Measurements from ENCODE around the gene ABCA7. TPM values are rescaled to one million over a fixed set of nuclear protein-coding genes. Genes with fewer than 3 reads are reported as not detected.
A peak's percentile ranks its signal among the peaks of the same experiment; 100 is the strongest.

ABCA7 gene
- total RNA-seq, 1 experiment from 2014 or later = 5.1 TPM

GRCh38 chr19:1040476-1041271 lies 767 bp downstream of the ABCA7 start:
- DNase-seq (ENCODE audit: low spot score) = peak; percentile 85

- DNase-seq (ENCODE audit: low spot score) = no peak
Measured at GRCh38 chr19:1041272-1041834, 1.4 kb downstream of the ABCA7 start.

- peak; percentile 44 for DNase-seq (ENCODE audit: low spot score)
Measured at GRCh38 chr19:1041835-1042685, 2.2 kb downstream of the ABCA7 start.

GRCh38 chr19:1042689-1043511 lies 3.0 kb downstream of the ABCA7 start:
- no peak for DNase-seq (ENCODE audit: low spot score)

- peak; percentile 69 for DNase-seq (ENCODE audit: low spot score)
Measured at GRCh38 chr19:1045247-1045603, 5.3 kb downstream of the ABCA7 start.

- no peak for DNase-seq (ENCODE audit: low spot score)
Measured at GRCh38 chr19:1046117-1046626, 6.3 kb downstream of the ABCA7 start.

- DNase-seq (ENCODE audit: low spot score) = no peak
Measured at GRCh38 chr19:1046836-1047695, 7.2 kb downstream of the ABCA7 start.

GRCh38 chr19:1047696-1048147 lies 7.8 kb downstream of the ABCA7 start:
- DNase-seq (ENCODE audit: low spot score) = no peak

GRCh38 chr19:1049106-1049505 lies 9.2 kb downstream of the ABCA7 start:
- DNase-seq (ENCODE audit: low spot score) = no peak

GRCh38 chr19:1049800-1050199 lies 9.9 kb downstream of the ABCA7 start:
- no peak for DNase-seq (ENCODE audit: low spot score)

GRCh38 chr19:1050989-1051788 lies 11.3 kb downstream of the ABCA7 start:
- no peak for DNase-seq (ENCODE audit: low spot score)

GRCh38 chr19:1051791-1052190 lies 11.9 kb downstream of the ABCA7 start:
- DNase-seq (ENCODE audit: low spot score) = no peak

GRCh38 chr19:1052349-1052975 lies 12.6 kb downstream of the ABCA7 start:
- DNase-seq (ENCODE audit: low spot score) = no peak

GRCh38 chr19:1053176-1054101 lies 13.5 kb downstream of the ABCA7 start:
- no peak for DNase-seq (ENCODE audit: low spot score)

- no peak for DNase-seq (ENCODE audit: low spot score)
Measured at GRCh38 chr19:1054102-1055027, 14.5 kb downstream of the ABCA7 start.

- no peak for DNase-seq (ENCODE audit: low spot score)
Measured at GRCh38 chr19:1055028-1055425, 15.1 kb downstream of the ABCA7 start.
